NCI-H748 (cell line): Measurements from ENCODE around the gene COL4A6.

Source experiments
- DNase-seq: peaks from one replicate; lab custom pipeline; 2025; ENCODE audit not compliant: unreplicated experiment; lab: John Stamatoyannopoulos, UW

COL4A6 gene

DNA sequence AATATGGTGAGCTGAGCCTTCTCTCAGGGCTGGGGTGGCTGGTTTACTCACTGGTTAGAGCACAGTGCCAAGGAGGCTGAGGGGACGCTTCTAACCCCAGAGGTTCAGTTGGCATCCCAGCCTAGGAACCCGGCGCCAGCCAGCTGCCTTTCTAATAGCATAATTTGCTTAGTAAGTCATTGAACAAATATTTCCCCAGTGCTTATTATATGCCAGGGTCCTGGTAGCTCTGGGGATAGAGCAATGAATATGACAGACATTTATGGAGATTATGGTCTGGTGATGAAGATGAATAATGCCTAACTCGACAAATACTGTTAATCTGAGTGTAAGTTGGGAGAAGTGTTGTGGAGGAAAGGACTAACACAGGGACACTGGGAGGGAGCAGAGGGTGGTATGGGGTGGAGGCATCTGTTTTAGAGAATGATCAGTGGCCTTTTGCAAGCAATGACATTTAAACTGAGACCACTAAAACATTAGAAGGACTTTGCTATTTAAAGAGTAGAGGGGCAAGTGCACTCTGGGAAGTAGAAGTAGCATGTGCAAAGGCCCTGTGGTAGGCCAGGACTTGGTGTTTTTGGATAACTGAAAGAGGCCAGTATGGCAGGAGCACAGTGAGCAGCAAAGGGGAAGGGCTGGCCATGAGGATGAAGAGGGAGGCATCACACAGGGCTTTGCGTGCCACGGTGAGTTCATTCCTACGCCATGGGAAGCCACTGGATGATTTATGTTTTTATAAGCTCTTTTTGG, 274.7 kb downstream of the COL4A6 start:
- no peak for DNase-seq

- DNase-seq: no peak
Measured at GRCh38 chrX:108162265-108162664, 276.0 kb downstream of the COL4A6 start.

- DNase-seq: no peak
Measured at GRCh38 chrX:108160309-108160708, 277.9 kb downstream of the COL4A6 start.

DNA sequence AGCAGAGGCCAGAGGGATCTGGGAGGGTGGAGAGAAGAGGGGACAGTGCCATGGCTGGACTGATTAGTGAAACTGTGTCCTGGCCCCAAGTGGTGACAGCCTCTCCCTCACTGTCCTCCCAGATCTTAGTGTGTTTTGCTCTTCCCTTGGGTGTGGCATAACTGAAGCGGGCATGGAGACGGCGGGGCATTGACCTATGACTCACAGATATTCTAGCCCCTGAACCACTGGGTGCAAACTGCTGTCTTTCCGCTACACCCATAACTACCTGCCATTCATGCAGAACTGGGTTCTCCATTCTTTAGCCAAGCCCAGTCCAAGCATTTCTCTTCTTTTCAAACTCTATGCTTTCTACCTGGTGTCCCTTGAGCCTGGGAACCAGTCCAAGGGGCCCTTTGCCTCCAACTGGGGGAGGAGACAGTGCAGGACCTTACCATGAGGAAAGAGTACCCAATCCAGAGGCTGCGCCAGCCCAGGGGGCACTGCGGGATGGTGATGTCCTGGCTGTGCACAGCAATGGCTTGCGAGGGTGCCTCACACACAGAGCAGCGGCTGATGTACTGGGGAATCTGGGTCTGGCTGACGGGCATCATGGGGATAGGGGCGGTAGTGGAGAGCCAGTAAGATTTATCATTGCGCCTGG, 279.1 kb downstream of the COL4A6 start:
- DNase-seq: no peak

DNA sequence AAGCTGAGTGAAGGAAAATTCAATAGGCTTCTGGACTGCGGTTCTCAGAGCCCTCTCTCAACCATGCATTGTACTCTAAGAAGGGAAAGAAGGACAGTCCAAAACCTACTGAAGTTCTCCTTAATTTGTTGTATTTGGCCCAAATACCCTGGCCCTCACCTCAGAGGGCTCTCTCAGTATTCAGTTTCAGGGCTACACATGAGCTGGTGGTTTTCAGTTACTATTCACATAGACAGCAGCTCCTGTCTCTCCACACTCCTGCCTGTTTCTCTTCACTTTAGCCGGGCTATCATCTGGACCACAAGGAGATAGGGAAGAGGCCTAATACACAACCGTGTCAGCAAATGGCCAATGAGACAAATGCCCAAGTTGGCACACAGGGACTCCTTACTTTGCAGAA, 280.6 kb downstream of the COL4A6 start:
- no peak for DNase-seq

DNA sequence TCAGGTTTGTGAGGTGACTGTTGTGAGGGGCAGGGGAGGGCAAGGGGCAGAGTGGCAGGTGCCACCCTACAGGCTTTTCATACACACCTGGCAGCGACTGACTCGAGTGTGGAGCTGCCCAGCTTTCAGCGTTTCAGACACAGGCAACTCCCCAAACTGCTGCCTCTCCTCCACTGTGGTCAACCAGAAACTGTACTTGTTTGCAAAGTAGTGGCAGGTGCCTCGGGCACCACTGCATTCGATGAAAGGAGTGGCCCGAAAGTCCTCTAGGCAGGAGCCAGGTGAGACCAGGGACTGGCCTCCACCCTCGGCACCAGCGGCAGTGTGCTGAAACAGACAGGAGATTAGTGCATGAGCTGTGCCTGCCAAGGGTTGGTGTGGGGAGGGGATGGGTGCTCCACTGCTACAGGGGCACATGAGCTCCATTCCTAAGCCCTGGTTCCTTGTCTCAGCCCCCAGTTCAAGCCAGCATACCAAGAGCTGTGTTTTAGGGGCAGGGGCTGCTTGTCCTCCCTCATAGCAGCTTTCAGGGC, 281.2 kb downstream of the COL4A6 start:
- DNase-seq: no peak

GRCh38 chrX:108156082-108156481, 282.1 kb downstream of the COL4A6 start:
- DNase-seq: no peak

DNA sequence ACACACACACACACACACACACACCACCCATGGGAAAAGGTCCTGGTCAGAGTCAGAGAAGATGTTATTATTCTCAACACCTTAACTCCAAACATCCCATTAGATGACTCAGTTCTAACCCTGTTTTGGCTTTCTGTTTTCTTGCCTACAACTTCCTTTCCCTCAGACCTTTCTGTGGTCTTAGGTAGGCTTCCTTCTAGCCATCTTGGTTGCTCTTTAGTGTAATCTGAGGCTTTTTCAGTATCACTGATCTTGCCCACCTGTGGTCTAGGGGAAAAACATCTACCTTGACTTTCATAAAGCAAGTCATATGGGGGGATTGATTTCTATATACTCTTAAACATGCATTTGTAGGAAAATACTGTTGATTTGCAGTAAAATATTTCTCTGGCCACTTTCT, 289.7 kb downstream of the COL4A6 start:
- DNase-seq: no peak

GRCh38 chrX:108138814-108139702, 299.2 kb downstream of the COL4A6 start:
- DNase-seq: no peak

DNA sequence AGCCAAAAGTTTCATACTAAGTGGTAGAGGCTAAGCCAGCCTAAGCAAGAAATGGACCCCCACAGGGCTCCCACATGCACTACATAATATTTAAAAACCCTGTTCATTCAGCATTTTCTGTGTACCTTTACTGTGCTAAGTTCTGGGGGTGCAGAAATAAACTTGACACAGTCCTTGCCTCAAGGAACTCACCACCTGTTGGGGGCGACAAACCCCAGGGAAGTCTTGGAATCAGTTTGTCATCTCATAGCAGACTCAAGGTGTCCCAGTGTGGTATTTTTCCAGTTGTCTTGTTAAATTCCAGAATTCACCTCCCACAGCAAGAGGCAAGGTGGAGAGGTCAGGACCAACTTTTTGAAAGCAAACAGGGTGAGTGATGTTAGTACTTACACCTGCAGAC, 303.5 kb downstream of the COL4A6 start:
- DNase-seq: no peak

DNA sequence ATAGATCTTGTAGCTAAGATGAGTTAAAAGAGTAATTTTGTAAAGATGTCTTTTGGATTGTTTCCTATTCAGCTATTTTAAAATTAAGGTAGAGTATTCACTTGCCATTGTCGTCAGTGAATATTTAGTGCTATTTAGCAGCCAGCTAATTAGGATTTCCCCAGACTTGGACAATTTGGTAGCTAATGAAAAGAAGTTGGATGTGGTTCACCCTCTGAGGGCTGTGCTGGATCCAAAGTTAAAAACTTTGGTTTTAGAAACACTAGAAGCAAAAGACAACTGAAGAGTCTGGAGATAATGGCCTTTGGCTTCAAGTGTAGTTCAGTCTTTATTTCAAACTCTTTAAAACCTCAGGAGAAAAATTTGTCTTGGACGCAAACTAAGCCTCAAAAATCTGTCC, 305.3 kb downstream of the COL4A6 start:
- no peak for DNase-seq

GRCh38 chrX:108132034-108132433, 306.2 kb downstream of the COL4A6 start:
- DNase-seq: no peak

- DNase-seq: no peak
Measured at GRCh38 chrX:108131471-108131870, 306.8 kb downstream of the COL4A6 start.

- no peak for DNase-seq
Measured at GRCh38 chrX:108130889-108131288, 307.3 kb downstream of the COL4A6 start.

DNA sequence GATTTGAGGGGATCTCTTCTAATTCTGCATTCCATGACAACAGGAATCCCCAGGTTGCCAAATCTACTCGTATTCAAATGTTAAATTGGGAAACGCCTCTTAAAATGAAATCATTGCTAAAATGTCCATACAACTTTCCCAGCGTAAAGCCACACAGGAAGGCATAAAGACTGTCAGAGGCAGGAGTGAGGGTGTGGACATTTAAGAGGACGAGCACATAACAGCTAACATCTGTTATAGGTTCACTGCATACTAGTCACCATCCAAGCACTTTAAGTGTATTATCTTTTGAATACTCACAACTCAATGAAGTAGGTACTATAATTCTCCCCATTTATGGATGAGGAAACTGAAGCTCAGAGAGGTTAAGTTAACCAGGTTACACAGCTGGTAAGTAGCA, 311.1 kb downstream of the COL4A6 start:
- no peak for DNase-seq

GRCh38 chrX:108126661-108127060, 311.6 kb downstream of the COL4A6 start:
- DNase-seq: no peak

DNA sequence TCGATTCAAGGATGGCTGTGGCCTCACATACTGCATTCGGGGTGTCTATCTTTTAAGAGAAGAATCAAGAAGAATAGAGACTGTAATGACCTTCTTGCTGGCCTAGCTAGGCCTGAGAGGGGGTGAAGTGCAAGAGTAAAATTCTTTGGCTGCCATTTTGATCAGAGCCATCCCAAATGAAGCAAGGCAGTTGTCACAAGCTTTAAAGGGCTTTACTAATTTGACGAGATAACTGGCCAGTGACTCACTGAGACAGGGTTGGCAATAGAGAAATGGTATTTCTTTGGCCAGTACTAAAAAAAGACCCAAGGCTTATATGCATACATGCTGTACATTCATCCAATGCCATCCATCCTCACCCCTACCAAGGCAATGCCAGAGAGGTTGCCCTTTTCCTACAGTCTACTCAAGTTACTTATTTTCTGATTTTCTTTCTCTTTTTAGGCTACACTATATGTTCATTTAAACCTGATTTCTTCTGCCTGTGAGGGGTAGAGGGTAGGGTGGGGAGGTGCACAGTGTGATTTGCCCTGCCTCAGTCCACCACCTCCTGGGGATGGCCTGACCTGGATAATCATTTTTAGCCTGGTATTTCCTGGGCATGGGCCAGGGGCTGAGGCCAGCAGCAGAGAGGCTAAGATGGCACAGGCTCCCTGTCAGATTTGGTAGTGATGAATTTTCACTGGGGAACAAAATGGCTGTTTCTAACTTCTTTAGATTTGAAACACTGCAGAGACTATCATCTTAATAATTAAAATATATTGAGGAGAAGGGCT, 314.4 kb downstream of the COL4A6 start:
- no peak for DNase-seq

DNA sequence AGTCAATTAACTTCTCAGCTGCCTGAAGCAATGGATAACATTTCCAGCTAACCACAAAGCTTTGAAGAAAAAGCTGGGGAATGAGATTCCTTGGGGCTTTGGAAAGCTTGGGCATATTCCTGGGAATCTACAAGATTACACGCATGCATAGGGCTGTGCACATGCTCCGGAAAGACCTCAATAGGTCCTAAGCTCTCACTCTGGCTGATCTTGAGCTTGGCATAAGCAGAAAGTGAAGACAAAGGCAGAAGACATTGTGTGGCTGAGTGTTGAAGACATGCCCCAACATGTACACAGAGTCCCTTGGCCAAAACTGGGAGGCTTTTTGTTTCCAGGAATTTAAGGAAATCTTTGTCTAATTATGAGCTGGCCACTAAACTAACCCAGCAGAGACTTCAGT, 315.5 kb downstream of the COL4A6 start:
- no peak for DNase-seq

GRCh38 chrX:108121291-108121690, 316.9 kb downstream of the COL4A6 start:
- DNase-seq: no peak

DNA sequence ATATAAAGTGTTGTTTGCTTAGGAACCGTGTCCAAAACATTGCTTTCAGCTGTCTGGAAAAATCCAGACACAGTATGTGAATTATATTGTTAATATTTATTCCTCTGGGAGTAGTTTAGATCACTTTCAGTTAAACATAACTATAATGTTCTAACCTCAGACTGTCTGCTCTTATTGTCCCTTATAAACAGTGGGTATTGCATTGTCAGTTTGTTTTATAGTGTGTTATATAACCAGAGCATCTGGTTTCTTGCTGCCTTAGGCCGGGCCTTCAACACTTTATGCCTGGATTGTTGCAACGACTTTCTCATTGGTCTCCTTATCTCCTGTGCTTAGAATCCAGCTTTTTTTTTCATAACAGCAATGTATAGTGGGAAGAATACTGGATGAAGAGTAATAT, 320.2 kb downstream of the COL4A6 start:
- no peak for DNase-seq

DNA sequence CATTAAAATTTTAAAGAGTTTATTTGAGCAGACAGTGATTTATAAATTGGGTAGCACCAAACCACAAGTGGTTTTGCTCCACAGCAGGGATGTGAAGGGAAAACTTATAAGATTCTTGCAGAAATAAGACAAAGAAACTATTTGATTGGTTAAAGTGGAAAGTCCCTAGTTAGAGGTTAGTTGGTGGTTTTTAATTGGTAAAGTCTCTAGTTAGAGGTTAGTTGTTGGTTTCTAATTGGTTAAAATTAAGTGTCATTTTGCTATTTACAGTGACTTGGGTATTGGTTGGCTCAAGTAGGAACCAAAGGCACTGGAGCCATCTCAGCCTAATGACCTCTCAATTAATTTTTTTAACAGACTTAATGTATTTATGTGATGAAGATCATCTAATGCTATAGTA, 323.7 kb downstream of the COL4A6 start:
- DNase-seq: no peak
